GM18498 (cell line): Measurements from ENCODE around the gene ZBTB6.
"Not testable (repeated sequence)": the region's sequence is repeated elsewhere in the genome, so short reads cannot be mapped to it uniquely, and the experiment has no call there.

ENCODE experiments used
- ATAC-seq: cut with Tn5 transposase; IDR thresholded peaks from one replicate; pipeline ENCODE4 v1.9.1; 2021; ENCODE audit warnings: mild to moderate bottlenecking, moderate library complexity; ENCODE audit not compliant: unreplicated experiment

The ZBTB6 gene

GRCh38 chr9:122929796-122930354, 16.8 kb upstream of the ZBTB6 start:
- ATAC-seq = no peak

- ATAC-seq = no peak
Observed at GRCh38 chr9:122923947-122924346, 10.8 kb upstream of the ZBTB6 start.

GRCh38 chr9:122922713-122923112, 9.6 kb upstream of the ZBTB6 start:
- ATAC-seq = no peak

GRCh38 chr9:122918310-122918709, 5.2 kb upstream of the ZBTB6 start:
- no peak for ATAC-seq

GRCh38 chr9:122912671-122912963, 506 bp downstream of the ZBTB6 start:
- no peak for ATAC-seq

- ATAC-seq = not testable (repeated sequence)
Observed at GRCh38 chr9:122906122-122906521, 7.0 kb downstream of the ZBTB6 start.

GRCh38 chr9:122904823-122905710, 8.1 kb downstream of the ZBTB6 start, which contains the start of gene RC3H2:
RC3H2 (minus strand) TSS chr9:122905359; CDS start chr9:122897509, 7,850 bp downstream.
- ATAC-seq = peak; percentile 90

GRCh38 chr9:122904466-122904822, 8.7 kb downstream of the ZBTB6 start:
- peak; percentile 22 for ATAC-seq

- ATAC-seq = no peak
Observed at GRCh38 chr9:122900791-122901190, 12.3 kb downstream of the ZBTB6 start.

- no peak for ATAC-seq
Observed at GRCh38 chr9:122897969-122898368, 15.2 kb downstream of the ZBTB6 start.

- no peak for ATAC-seq
Observed at GRCh38 chr9:122888480-122888879, 24.6 kb downstream of the ZBTB6 start.

GRCh38 chr9:122883125-122883524, 30.0 kb downstream of the ZBTB6 start:
- ATAC-seq = no peak

GRCh38 chr9:122879443-122879842, 33.7 kb downstream of the ZBTB6 start:
- ATAC-seq = no peak

- no peak for ATAC-seq
Observed at GRCh38 chr9:122875523-122875922, 37.6 kb downstream of the ZBTB6 start.

GRCh38 chr9:122867276-122867675, 45.8 kb downstream of the ZBTB6 start:
- ATAC-seq = not testable (repeated sequence)

GRCh38 chr9:122866079-122866478, 47.0 kb downstream of the ZBTB6 start:
- ATAC-seq = no peak

GRCh38 chr9:122865300-122865699, 47.8 kb downstream of the ZBTB6 start:
- no peak for ATAC-seq

GRCh38 chr9:122863407-122863806, 49.7 kb downstream of the ZBTB6 start:
- ATAC-seq = no peak

- no peak for ATAC-seq
Observed at GRCh38 chr9:122860319-122861142, 52.6 kb downstream of the ZBTB6 start.
